GM19193 (cell line): ENCODE results near the gene GNAS-AS1.

Source experiments
- POLR2A ChIP-seq: IDR thresholded peaks from 4 replicates; pipeline ENCODE4 v1.6.1; 2011; ENCODE audit not compliant: insufficient read depth, insufficient read length; ENCODE audit errors: extremely low read depth

Gene GNAS-AS1

GRCh38 chr20:58797371-58798338 lies 53.0 kb downstream of the GNAS-AS1 start:
- TF ChIP-seq POLR2A: no peak

DNA sequence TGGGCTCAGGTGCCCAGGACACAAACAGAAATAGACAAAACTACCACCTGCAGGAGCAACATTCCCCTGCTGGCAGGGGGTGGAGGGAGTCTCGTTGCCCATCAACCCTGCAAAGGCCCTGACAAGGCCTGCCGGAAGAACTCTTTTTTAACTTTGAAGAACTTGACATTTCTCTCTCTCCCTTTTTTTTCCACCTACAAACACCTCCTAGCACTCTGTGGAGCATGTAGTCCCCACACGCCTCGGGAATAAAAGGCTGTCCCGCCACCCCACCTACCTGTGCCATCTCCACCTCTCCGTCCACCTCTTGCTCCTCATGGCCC lies 54.8 kb downstream of the GNAS-AS1 start:
- no peak for TF ChIP-seq POLR2A

DNA sequence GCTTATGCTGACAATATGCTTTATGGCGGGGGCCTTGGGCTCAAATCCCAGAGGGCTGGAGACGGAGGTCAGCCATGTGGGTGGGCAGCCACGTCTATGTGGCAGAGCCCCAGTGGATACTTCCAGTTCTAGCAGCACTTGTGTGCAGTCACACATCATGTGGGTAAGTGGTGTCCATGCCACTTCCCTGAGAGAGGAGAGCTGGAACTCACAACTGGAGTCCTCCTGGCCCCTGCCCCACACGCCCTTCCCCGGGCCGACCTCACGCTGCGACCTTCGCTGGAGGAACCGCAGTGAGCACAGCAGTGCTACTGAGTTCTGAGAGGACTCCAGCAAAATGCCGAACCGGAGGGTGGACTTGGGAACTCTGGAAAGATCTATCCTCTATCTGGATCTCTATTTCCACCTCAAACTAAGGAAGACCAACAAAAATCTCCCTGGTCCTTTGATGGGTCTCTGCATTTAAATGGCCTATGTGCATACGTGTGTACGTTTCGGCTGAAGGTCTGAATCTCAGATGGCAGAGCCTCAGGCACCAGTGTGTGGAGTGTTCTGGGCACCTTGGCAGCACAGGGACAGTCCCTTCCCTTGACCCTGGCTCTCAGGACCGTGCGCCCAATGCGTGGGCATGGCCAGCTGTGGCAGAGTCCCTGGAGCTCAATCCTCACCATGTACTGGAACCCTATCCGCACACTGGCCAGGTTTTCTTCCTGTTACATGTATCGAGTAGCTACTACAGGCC lies 55.4 kb downstream of the GNAS-AS1 start:
- no peak for TF ChIP-seq POLR2A

GRCh38 chr20:58794510-58795180 lies 56.1 kb downstream of the GNAS-AS1 start:
- TF ChIP-seq POLR2A: no peak

GRCh38 chr20:58793512-58794420 lies 56.9 kb downstream of the GNAS-AS1 start:
- TF ChIP-seq POLR2A: no peak

GRCh38 chr20:58792426-58792825 lies 58.3 kb downstream of the GNAS-AS1 start:
- TF ChIP-seq POLR2A: no peak

- no peak for TF ChIP-seq POLR2A
These were observed 59.4 kb downstream of the GNAS-AS1 start for GRCh38 chr20:58791286-58791685.

DNA sequence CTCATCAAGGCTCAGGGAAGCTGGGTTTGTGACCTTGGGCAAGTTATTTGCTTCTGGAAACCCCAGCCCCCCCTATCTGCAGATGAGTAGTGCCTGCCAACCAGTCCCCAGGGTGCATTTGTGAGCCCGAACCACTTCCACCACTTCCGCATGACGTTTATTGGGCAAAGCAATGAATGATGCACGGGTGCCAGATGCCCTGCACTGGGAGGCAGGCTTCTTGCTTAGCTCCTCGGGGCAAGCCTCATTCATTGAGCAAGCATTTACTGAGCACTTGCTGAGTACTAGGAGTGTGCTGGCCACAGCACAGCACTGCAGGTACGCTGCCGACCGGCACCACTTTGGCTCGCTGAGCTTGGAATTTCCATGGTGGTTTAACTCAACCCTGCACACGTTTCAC lies 60.2 kb downstream of the GNAS-AS1 start:
- TF ChIP-seq POLR2A: no peak

- no peak for TF ChIP-seq POLR2A
These were observed 61.7 kb downstream of the GNAS-AS1 start for GRCh38 chr20:58788896-58789544.

DNA sequence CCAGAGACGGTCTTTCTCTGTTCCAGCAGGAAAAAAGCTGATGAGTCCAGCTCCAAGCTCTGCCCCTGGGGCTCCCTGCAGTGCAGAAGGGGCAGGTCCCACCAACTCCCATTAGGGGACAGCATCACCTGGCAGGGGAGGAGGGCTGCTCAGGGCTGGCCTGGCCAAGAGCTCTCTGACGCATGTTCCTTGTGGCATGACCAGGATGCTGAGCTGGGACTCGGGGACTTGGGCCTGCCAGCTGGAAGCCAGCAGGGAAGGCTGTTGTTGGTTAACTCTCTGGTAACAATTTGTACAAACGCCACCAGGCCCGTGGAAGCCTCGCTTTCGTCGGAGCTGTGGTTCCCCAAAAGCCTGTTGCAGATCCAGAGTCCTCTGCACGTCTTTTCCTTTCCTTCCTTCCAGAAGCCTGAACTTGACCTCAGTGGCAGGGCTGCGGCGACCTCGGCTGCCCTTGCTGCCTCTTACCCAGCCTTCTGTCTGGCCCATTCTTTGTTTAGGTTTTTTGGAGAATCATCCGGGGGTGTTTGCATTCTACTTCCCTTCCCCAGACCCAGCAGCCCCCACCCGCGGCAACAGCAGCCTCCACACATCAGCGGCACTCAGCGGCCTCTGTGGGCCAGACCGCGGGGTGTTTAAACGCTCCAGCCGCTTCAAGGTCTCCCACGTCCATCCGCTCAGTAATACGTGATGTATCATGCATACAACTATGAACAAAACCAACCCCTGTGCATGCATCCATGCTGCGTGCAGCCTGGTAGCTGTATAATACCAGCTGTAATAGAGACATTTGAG lies 63.3 kb downstream of the GNAS-AS1 start:
- TF ChIP-seq POLR2A: no peak

GRCh38 chr20:58784321-58785074 lies 66.2 kb downstream of the GNAS-AS1 start:
- TF ChIP-seq POLR2A: no peak

GRCh38 chr20:58783511-58784011 lies 67.1 kb downstream of the GNAS-AS1 start:
- no peak for TF ChIP-seq POLR2A
